Stimulated activated CD8-positive, alpha-beta memory T cell treated with anti-CD3 and anti-CD28 coated beads, Interleukin-15, amount 100 ng/mL, for 48 hours (primary cell): ENCODE results near the gene PRKCB.
"Not testable (repeated sequence)": the region's sequence is repeated elsewhere in the genome, so short reads cannot be mapped to it uniquely, and the experiment has no call there.

ENCODE experiments used
- DNase-seq, 2 donors: peaks; one replicate each; pipeline ENCODE4 v3.0.0-alpha.2; 2020; ENCODE audit warnings: low read depth in 2 of 2

The PRKCB gene

DNA sequence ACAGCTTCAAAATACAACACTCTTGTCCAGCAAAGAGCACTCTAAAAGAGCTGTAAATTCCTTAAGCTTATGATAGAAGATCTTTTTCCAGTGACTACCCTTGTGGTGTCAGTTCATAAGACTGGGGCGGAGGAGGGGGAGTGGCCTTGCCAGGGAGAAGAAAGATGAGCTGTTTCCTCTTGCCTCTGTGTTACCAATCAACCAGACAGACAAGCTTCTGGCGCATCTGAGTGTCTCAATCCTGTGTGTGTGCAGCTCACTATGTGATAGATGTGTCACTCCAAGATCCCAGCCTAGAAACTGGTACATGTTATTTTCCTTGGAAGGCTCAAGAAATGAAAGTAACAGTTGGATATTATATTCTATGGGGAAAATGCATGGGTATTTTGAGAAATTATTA, 253.0 kb downstream of the PRKCB start:
- DNase-seq = no peak

- no peak for DNase-seq
These were observed 255.3 kb downstream of the PRKCB start for GRCh38 chr16:24091125-24091524.

DNA sequence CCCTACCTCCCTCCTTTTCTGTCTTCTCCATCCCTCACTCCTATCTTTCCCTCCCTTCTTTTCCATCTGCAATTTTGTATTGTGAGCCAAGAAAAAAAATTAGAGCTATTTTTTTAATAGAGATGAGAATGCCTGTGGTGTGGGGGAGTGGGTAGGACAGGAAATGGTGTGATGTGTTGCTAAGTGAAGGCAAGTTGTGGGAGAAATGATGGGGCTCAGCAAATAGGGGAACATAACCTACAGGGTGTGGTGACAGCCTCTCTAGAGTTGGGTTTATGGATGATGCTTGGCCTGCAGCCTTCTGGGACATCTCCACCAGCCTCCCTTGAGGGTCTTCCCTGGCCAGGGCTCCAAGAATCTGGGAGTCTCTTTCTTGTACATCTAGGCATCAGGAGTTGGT, 257.3 kb downstream of the PRKCB start:
- no peak for DNase-seq

DNA sequence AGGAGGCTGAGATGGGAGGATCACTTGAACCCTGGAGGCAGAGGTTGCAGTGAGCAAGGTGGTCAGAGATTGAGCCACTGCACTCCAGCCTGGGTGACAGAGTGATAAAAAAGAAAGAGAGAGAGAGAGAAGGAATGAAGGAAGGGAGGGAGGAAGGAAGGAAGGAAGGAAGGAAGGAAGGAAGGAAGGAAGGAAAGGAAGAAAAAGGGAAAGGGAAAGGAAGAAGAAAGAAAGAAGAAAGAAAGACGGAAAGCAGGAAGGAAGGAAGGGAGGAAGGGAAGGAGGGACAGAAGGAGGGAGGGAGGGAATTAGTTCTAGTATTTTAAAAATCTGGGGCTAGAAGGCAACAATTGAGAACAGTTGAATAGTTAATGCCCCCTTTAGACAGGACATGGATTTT, 258.9 kb downstream of the PRKCB start:
- no peak for DNase-seq

DNA sequence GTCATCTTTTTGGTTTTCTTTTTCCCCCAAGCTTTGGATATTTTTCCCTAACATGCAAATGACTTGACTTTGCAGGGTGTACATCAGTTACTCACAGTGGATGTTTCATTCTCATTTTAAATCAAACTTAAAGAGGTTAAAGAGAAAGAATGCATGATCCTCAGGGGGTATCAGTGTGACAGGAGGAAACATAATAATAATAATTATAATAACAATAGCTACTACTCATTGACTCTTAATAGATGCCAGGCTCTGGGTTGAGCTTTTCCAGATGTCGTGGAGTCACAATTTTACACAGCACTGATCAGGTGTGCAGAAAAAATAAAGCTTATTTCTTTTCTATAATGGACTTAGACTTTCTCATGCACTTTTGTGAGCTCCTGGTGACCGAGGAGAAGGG, 263.1 kb downstream of the PRKCB start:
- no peak for DNase-seq

DNA sequence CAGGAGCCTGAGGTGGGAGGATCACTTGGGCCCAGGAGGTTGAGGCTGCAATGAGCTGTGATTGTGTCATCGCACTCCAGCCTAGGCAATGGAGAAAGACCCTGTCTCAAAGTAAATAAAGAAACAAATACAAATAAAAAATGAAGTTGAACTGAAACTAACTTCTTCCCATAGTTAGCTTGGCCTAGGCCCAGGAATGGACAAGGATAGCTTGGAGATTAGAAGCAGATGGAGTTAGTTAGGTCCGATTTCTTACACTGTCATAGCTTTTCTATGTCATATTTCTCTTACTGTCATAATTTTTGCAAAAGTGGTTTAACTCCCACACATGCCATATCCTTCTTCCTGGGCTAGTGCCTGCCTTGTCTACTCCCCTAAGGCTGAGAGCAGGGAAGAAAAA, 265.6 kb downstream of the PRKCB start:
- DNase-seq = no peak

GRCh38 chr16:24102209-24102660, 266.5 kb downstream of the PRKCB start:
- DNase-seq = no peak

DNA sequence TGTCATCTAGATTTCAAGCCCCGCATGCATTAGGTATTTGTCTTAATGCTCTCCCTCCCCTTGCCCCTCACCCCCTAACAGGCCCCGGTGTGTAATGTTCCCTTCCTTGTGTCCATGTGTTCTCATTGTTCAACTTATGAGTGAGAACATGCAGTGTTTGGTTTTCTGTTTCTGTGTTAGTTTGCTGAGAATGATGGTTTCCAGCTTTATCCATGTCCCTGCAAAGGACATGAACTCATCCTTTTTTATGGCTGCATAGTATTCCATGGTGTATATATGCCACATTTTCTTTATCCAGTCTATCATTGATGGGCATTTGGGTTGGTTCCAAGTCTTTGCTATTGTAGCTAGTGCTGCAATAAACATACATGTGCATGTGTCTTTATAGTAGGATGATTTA, 269.7 kb downstream of the PRKCB start:
- DNase-seq = not testable (repeated sequence)

GRCh38 chr16:24108090-24108489, 272.3 kb downstream of the PRKCB start:
- not testable (repeated sequence) for DNase-seq

GRCh38 chr16:24111724-24112302, 276.0 kb downstream of the PRKCB start:
- no peak for DNase-seq

DNA sequence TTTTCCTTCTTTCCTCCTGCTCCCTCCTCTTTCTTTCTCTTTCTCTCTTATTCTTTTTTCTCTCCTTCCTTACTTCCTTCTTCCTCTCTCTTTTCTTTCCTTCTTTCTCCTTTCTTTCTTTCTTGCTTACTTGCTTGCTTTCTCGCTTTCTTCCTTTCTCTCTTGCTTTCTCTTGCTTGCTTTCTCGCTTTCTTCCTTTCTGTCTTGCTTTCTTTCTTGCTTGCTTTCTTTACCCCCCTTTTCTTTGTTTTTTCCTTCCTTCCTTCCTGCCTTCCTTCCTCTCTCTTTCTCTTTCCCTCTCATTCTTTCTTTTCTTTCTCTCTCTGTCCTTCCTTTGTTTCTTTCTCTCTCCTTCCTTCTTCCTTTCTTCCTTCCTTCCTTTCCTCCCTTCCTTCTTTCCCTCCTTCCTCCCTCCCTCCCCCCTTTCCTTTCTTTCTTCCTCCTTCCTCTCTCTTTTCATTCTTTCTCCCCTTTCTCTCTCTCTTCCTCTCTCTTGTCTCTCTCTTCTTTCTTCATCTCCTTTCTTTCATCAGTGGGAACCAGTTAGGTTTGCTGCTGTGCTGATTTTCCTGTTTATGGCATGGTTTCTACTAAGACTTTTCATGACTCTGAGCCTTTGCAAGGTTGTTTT, 277.4 kb downstream of the PRKCB start:
- DNase-seq = no peak

GRCh38 chr16:24114876-24115275, 279.1 kb downstream of the PRKCB start:
- no peak for DNase-seq

- no peak for DNase-seq
These were observed 280.4 kb downstream of the PRKCB start for GRCh38 chr16:24116046-24116776.

DNA sequence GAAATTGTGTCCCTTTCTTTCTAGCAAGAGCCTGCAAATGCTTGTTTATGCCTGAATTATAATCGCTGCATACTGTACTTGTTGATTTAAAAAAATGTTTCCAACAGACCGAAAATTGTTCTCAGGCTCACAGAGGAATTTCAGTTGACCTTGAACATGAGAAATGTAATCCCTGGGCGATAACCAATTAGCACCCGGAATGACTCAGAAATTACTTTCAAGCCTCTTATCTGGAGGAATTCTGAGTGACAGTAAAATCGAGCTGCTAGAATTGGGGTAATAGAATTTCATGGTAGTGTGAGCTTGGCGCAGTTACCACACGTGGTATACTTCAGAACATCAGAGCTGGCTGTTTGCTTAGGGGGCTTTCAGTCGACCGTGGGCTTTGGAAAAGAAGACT, 281.2 kb downstream of the PRKCB start:
- DNase-seq = no peak

DNA sequence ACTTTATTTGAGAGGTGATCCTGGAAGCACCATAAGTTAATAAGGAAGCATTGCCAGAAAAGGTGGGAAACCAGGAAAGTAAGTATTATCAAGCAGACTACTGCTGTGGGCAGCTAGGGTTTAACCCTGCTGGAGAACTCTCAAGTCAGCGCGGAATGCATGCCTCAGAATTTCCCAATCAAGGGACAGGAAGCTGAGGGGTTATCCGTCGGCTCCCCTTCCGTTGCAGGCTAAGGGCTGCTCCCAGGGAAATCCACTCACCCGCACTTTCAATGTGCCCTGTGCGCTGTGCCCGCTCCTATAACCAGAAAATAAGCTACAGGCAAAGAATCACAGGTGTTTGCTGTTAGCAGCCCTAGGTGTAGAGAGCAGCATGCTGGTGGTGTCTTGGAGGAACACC, 281.9 kb downstream of the PRKCB start:
- no peak for DNase-seq

DNA sequence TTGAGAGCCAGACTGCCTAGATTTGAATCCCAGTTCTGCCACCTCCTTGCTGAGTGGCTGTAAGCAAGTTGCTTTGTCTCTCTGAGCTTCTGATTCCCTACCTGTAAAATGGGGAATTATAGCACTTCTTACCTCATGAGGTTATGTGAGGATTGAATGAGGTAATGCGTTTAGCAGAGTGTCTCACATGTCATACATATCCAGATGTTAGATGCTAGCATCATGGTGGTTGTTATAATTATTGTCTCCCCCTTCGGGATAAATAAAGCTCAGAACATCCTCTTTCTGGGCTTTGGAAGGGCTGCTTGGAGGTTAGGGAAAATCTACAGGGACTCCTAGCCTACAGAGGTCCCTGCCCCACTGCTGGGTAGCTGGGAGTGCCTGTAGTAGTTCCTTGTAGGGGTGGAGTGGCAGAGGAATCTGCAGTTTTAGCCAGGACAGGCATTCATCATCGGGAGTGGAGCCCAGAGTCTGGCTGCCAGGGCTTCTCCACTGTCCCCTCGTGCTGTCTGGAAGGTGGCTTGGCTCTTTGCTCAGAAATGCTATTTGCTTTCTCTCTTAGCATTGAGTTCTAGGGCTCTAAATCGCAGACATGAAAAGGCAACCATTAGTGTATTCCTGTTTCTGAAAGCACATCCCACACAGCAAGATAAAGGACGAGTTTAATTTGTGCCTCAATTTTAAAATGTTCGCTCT, 282.5 kb downstream of the PRKCB start:
- DNase-seq = no peak

DNA sequence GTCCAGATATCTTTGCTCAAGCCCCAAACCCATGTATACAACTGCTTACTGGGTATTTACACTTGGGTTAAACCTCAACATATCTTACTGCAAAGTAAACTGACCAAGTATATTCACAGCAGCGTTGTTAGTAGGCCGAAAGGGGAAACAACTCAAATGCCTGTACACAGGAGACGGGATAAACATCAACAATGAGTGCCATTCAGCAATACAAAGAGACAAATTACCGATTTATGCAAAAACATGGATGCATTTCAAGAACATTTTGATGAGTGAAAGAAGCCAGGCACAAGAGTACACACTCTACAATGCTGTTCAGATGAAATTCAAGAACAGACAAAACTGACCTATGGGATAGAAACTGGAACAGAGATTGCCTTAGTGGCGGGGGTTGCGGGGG, 284.0 kb downstream of the PRKCB start:
- no peak for DNase-seq

- DNase-seq = no peak
These were observed 287.5 kb downstream of the PRKCB start for GRCh38 chr16:24123275-24123674.

DNA sequence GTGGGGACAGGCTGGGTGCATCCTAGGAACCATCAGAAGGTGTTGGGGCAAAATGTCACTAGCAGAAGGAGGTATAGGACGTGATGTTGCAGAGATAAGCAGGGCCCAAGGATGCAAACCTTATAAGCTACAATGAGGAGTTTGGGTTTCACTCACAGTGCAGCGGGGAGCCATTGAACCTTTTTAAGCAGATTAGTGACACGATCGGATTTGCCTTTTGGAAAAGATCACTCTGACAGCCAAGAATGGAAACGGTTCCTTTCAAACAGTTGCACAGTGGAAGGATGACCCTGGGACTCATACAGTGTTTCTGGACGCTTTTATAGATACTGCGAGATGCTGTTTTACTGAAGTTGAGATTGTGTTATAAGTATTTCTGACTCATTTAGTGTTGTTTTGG, 288.5 kb downstream of the PRKCB start:
- no peak for DNase-seq

DNA sequence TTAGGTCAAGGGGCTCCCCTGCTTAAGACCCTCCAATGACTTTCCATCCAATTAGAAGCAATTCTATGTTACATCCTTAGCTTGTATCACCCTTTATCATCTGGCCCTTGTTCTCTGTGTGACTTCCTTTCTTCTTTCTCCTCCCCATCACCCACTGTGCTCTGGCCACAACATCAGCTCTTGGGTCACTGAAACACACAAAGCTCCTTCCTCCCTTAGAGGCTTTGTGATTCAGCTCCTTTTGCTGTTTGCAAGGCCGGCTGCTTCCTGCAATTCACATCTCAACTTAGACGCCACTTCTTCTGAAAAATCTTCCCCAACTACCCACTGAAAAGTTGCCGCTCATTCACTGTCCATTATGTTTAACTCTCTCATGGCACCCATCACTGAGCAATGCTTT, 289.4 kb downstream of the PRKCB start:
- DNase-seq = no peak

DNA sequence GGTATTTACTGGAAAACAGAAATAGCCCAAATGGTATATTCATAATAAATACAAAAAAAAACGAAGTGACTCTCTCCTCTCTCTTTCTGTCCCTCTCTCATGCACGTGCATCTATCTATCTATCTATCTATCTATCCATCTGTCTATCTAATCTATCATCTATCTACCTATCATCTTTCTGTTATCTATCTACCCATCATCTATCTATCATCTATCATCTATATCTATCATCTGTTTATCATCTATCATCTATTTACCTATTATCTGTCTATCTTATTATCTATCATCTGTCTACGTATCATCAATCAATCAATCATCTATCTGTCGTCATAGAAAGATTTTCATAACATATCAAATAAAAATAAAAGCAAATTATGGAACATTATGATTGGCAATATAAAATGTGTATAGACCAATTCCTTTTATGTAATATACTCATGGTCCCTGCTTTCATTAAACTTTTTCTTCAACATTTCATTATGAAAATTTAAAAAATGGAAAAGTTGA, 293.7 kb downstream of the PRKCB start:
- no peak for DNase-seq

DNA sequence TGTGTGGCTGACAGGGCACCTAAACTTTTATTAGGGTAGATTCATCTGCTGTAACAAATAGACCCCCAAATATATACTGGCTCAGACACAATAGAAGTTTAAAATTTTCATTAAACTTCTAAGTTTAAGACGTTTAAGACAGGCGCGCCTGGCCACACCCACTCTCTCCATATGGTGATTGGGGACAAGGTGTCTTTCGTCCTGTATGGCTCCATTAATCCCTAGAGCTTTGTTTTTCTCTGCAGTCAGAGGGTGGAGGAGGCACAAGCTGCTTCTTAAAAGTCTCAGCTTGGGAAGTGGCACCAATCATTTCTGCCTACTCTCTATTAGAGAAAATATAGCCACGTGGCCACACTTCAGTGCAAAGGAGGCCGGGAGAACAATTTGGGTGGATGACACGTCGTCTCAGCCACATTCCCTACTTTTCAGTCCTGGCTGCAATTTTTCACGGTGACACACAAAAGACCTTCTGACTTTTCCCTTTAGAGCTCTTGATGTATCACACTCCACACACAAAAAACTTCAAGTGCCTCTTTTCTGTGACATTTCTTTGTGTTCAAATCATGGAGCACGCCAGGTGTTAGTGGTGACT, 294.8 kb downstream of the PRKCB start:
- no peak for DNase-seq
